B cell (primary cell): ENCODE measurements around the gene NPIPB4. TPM values are rescaled to one million over a fixed set of nuclear protein-coding genes. Genes with fewer than 3 reads are reported as not detected.
"Not testable (repeated sequence)": the region's sequence is repeated elsewhere in the genome, so short reads cannot be mapped to it uniquely, and the experiment has no call there.

Source experiments
- ATAC-seq: fragments of 200-7000 bp; cut with Tn5 transposase; one replicate; pipeline ENCODE4 v1.10.0; 2021; ENCODE audit warnings: low read depth, mild to moderate bottlenecking, moderate number of reproducible peaks, moderate library complexity
- CTCF ChIA-PET: fragments of 350-600 bp; sonication (Branson Sonifier 250); formaldehyde crosslinking; loops from one replicate; lab custom pipeline; 2021; ENCODE audit warnings: antibody characterized with exemption, inconsistent platforms; lab: Charles Lee
- POLR2A ChIA-PET: fragments of 350-600 bp; sonication (Branson Sonifier 250); formaldehyde crosslinking; loops from one replicate; lab custom pipeline; 2021; ENCODE audit warnings: antibody characterized with exemption; lab: Charles Lee
- DNase-seq: peaks from one replicate; pipeline ENCODE4 v3.0.0; 2013
- H2AFZ ChIP-seq: 2 replicates; pipeline ENCODE4 v1.6.1; 2012; ENCODE audit warnings: mild to moderate bottlenecking, low read depth, low read length; ENCODE audit not compliant: insufficient read depth, poor library complexity, severe bottlenecking
- H3K27ac ChIP-seq, 2 donors: 1 replicate in 1 of 2; 2 replicates in 1 of 2; pipeline ENCODE4 v1.5.1; 2012 to 2013; ENCODE audit warnings: low read length in 2 of 2, mild to moderate bottlenecking in 2 of 2, moderate library complexity in 1 of 2
- H3K27me3 ChIP-seq, 4 experiments: fragments of 200-600 bp in 1 of 4; sonication (generic) in 1 of 4; replicated peaks in 1 of 4; 1 replicate in 2 of 4; 2 replicates in 2 of 4; pipeline versions ENCODE4 v1.6.1 to v1.7.0; 2013 to 2016; ENCODE audit warnings: low read length in 3 of 4, mild to moderate bottlenecking in 2 of 4, mixed read lengths in 1 of 4, moderate library complexity in 1 of 4; ENCODE audit not compliant: insufficient read depth in 4 of 4, control insufficient read depth in 3 of 4; ENCODE audit errors: control extremely low read depth in 1 of 4
- H3K36me3 ChIP-seq, 2 experiments: replicated peaks in 1 of 2; 1 replicate in 1 of 2; 2 replicates in 1 of 2; pipeline versions ENCODE4 v1.6.1 to v1.7.1; 2013; ENCODE audit warnings: low read length in 1 of 2; ENCODE audit not compliant: insufficient read depth in 2 of 2, control insufficient read depth in 1 of 2; ENCODE audit errors: control extremely low read depth in 1 of 2, extremely low read depth in 1 of 2
- H3K4me1 ChIP-seq, 2 donors: fragments of 200-600 bp in 1 of 2; sonication (generic) in 1 of 2; 1 replicate in 1 of 2; 2 replicates in 1 of 2; pipeline versions ENCODE4 v1.5.1 to v1.6.1; 2013 to 2017; ENCODE audit warnings: low read length in 2 of 2; ENCODE audit not compliant: control insufficient read depth in 2 of 2, insufficient read depth in 2 of 2
- H3K4me2 ChIP-seq: replicated peaks from 2 replicates; pipeline ENCODE3; 2012; ENCODE audit warnings: mild to moderate bottlenecking, low read depth, low read length; ENCODE audit not compliant: poor library complexity, severe bottlenecking
- H3K4me3 ChIP-seq, 5 experiments: fragments of 200-600 bp in 1 of 5; sonication (generic) in 1 of 5; 1 replicate in 3 of 5; 2 replicates in 2 of 5; pipeline versions ENCODE4 v1.5.1 to v1.7.0; 2011 to 2016; ENCODE audit warnings: low read length in 4 of 5, mild to moderate bottlenecking in 4 of 5, low read depth in 2 of 5, control low read depth in 1 of 5, moderate library complexity in 1 of 5; ENCODE audit not compliant: insufficient read depth in 1 of 5; ENCODE audit errors: control extremely low read depth in 1 of 5, extremely low read depth in 1 of 5
- H3K79me2 ChIP-seq: fragments of 200-600 bp; sonication (generic); one replicate; pipeline ENCODE4 v1.6.0; 2016; ENCODE audit warnings: low read length; ENCODE audit not compliant: control insufficient read depth, insufficient read depth
- H3K9ac ChIP-seq: fragments of 200-600 bp; sonication (generic); 2 replicates; pipeline ENCODE4 v1.6.1; 2017; ENCODE audit warnings: mild to moderate bottlenecking, low read length, moderate library complexity
- H3K9me3 ChIP-seq, 3 donors: one replicate each; pipeline versions ENCODE4 v1.6.1 to v1.7.1; 2013; ENCODE audit warnings: low read length in 2 of 3; ENCODE audit not compliant: control insufficient read depth in 2 of 3, insufficient read depth in 1 of 3; ENCODE audit errors: control extremely low read depth in 1 of 3
- H4K20me1 ChIP-seq: 2 replicates; pipeline ENCODE4 v1.6.0; 2012; ENCODE audit warnings: mild to moderate bottlenecking, low read length; ENCODE audit not compliant: insufficient read depth, control insufficient read depth, poor library complexity, severe bottlenecking
- H3K27ac Mint-ChIP-seq: one replicate; pipeline ENCODE4 v1.8.0; 2021; ENCODE audit warnings: mixed read lengths
- H3K27me3 Mint-ChIP-seq: one replicate; pipeline ENCODE4 v1.8.0; 2021; ENCODE audit warnings: mixed read lengths
- H3K4me1 Mint-ChIP-seq: one replicate; pipeline ENCODE4 v1.8.0; 2021; ENCODE audit warnings: mixed read lengths
- H3K4me3 Mint-ChIP-seq: one replicate; pipeline ENCODE4 v1.8.0; 2021; ENCODE audit warnings: mixed read lengths
- H3K9me3 Mint-ChIP-seq: one replicate; pipeline ENCODE4 v1.8.0; 2022; ENCODE audit warnings: mixed read lengths; ENCODE audit not compliant: insufficient read depth
- WGBS: methylation state at CpG from one replicate; pipeline ENCODE4 v1.1.5; 2013; ENCODE audit warnings: missing lambda C conversion rate; ENCODE audit not compliant: insufficient coverage; 5-methylcytosine and 5-hydroxymethylcytosine counted together
- intact Hi-C: fragments of 100-400 bp; cut with micrococcal nuclease; formaldehyde crosslinking; loops from one replicate; pipeline ENCODE4 v1.10.0; 2022
- polyA plus RNA-seq: library from polyadenylated mRNA; depleted of rRNA; stranded (reverse); fragments of >200 nt; gene quantifications from 2 replicates; pipeline ENCODE4 v1.2.3, GENCODE V29; 2012
- small RNA-seq: library from RNA; depleted of rRNA; stranded (forward); fragments of <200 nt; gene quantifications from one replicate; pipeline ENCODE3, GENCODE V24; 2012; ENCODE audit warnings: low replicate concordance, low read depth; ENCODE audit not compliant: insufficient read length
- total RNA-seq, 2 donors: library from RNA; stranded (reverse); fragments of 120-200 nt in 1 of 2; gene quantifications; 1 replicate in 1 of 2; 2 replicates in 1 of 2; pipeline versions ENCODE4 v1.2.3 to v1.2.4, GENCODE V29; 2013 to 2022

The NPIPB4 gene
- total and polyA plus RNA-seq, 2 donors (not counting 1 experiment from before 2014, with no cell fraction given), result 72.0 to 650 TPM

- H3K27me3 Mint-ChIP-seq, intact Hi-C loops, H4K20me1 ChIP-seq, H3K27me3 ChIP-seq, H3K9ac ChIP-seq, H2AFZ ChIP-seq, H3K9me3 ChIP-seq, CTCF ChIA-PET, H3K4me1 Mint-ChIP-seq, H3K79me2 ChIP-seq, H3K4me3 Mint-ChIP-seq, H3K36me3 ChIP-seq, H3K4me3 ChIP-seq, H3K27ac Mint-ChIP-seq, DNase-seq, H3K9me3 Mint-ChIP-seq, H3K4me2 ChIP-seq, H3K27ac ChIP-seq, POLR2A ChIA-PET, H3K4me1 ChIP-seq: not testable (repeated sequence)
- peak; percentile 77 for ATAC-seq
- WGBS, result no CpG with 5 or more reads among the region's 1 CpG
Measured at GRCh38 chr16:21790506-21790905, 67.0 kb downstream of the NPIPB4 start.

Small RNAs within 50 kb of the gene (small RNA-seq; reads per million reads assigned to genes)
- gene AC092375.3, result not detected

Other genes starting within 250 kb of the NPIPB4 start
- 0.63 and 1.3 TPM in 2 replicates for gene IGSF6, start 205.1 kb downstream of the NPIPB4 start, total RNA-seq
- 0.33 and 0.92 TPM in 2 replicates for gene IGSF6, start 205.1 kb downstream of the NPIPB4 start, polyA plus RNA-seq
- 0.07 and 0.39 TPM in 2 replicates for gene OTOA, start 193.8 kb downstream of the NPIPB4 start, total RNA-seq
- 0.06 TPM in 1 of 2 replicates, not detected in the other for gene OTOA, start 193.8 kb downstream of the NPIPB4 start, polyA plus RNA-seq
- 150 and 155 TPM in 2 replicates for gene UQCRC2, start 95.6 kb upstream of the NPIPB4 start, total RNA-seq
- 76.3 and 84.3 TPM in 2 replicates for gene UQCRC2, start 95.6 kb upstream of the NPIPB4 start, polyA plus RNA-seq
- not detected in 2 replicates for gene PDZD9, start 143.4 kb upstream of the NPIPB4 start, total RNA-seq
- gene PDZD9, start 143.4 kb upstream of the NPIPB4 start, polyA plus RNA-seq, result not detected in 2 replicates
- gene MOSMO, start 150.4 kb upstream of the NPIPB4 start, total RNA-seq, result 18.6 and 20.2 TPM in 2 replicates
- gene MOSMO, start 150.4 kb upstream of the NPIPB4 start, polyA plus RNA-seq, result 10.7 and 13.0 TPM in 2 replicates
- 0.47 and 0.80 TPM in 2 replicates for gene VWA3A, start 234.8 kb upstream of the NPIPB4 start, total RNA-seq
- gene VWA3A, start 234.8 kb upstream of the NPIPB4 start, polyA plus RNA-seq, result 0.17 and 0.28 TPM in 2 replicates